ENCODE results near the gene TPCN1.

The TPCN1 gene

DNA sequence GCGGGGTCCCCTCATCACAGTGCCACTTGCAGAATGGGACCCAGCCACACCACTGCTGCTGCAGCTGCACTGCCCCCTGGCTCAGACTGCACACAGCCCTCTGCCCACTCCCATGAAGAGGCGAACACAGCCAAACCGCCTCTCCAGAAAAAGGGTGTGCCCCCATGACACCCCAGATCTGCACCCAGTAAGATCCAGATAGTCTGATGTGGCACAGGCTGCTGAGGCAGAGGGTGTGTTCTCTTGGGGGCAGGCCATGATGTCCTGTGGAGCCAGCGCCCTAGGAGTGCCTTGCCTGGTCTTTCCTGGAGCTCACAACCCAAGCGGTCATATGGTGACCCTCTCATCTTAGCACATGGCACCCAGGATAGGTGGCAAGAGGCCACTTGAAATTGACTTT is 69.2 kb downstream of the TPCN1 start:
- no peak for DNase-seq

GRCh38 chr12:113291586-113291985 is 70.3 kb downstream of the TPCN1 start:
- DNase-seq: no peak

- no peak for DNase-seq
These were observed 70.8 kb downstream of the TPCN1 start for GRCh38 chr12:113292091-113292490.

GRCh38 chr12:113292547-113292946 is 71.3 kb downstream of the TPCN1 start:
- no peak for DNase-seq

DNA sequence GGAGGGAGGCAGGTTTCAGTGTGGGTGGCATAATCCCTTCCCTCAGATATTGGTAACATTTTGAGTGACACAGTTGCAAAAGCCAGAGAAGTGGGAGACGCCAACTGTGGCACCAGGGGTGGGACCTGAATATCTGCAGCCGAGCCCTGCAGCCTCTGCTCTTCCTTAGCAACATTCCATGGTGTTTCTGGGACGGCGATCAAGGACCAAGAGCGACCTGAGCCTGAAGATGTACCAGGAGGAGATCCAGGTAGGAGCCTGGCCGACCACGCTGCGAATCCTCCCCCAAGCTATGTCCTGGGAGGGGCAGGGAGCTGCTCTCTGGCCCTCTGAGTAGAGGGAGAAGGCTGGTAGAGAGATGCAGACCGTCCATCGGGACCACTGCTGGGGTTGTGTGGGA is 71.8 kb downstream of the TPCN1 start:
- DNase-seq: no peak

- no peak for DNase-seq
These were observed 74.8 kb downstream of the TPCN1 start for GRCh38 chr12:113295886-113296556.

DNA sequence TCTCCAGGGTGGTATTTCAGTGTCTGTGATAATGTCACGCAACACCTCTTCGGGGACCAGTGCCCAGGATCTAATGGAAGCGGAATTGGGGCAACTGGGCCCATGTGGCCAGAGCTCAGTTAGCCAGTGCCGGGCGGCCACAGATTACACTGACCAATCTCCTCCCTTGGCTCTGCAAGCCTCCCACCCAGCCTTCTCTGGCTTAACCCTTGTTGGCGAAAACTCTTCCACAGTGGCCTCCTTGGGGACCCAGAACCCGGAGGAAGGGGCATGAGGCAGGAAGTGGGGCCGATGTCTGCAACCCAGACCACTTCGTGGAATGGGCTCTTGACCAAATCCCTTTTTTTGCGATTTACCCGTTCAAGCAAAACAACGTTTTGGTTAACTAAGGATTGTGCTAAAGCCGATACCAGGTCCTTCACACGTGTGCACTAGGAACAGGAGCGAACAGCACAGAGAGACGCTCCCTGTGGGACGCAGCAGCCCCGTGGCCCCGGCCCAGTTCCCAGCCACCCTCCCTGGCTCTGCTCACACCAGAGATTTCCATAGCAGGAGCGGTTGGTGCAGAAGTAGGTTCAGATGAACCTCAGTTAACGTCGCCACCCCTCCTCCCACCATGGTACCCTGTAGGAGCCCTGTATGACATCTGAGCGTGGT is 75.4 kb downstream of the TPCN1 start:
- DNase-seq: no peak

DNA sequence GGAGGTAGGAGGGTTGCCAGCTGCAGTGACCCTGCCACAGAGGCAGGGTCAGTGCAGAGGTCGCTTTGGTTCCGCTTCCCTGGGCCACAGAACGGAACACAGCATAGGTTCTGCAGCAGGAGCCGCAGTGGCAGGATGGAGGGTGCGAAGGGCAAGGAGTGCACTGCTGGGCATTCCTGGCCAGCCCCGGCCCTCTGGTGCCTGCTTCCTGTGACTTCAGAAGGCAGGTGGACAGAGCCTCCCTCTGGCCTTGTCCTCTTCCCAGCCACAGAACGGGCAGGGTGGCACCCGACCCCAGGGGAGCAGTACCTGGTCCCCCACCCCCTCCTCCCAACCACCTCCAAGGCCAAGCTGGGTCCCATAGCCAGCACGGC is 75.9 kb downstream of the TPCN1 start:
- DNase-seq: no peak

DNA sequence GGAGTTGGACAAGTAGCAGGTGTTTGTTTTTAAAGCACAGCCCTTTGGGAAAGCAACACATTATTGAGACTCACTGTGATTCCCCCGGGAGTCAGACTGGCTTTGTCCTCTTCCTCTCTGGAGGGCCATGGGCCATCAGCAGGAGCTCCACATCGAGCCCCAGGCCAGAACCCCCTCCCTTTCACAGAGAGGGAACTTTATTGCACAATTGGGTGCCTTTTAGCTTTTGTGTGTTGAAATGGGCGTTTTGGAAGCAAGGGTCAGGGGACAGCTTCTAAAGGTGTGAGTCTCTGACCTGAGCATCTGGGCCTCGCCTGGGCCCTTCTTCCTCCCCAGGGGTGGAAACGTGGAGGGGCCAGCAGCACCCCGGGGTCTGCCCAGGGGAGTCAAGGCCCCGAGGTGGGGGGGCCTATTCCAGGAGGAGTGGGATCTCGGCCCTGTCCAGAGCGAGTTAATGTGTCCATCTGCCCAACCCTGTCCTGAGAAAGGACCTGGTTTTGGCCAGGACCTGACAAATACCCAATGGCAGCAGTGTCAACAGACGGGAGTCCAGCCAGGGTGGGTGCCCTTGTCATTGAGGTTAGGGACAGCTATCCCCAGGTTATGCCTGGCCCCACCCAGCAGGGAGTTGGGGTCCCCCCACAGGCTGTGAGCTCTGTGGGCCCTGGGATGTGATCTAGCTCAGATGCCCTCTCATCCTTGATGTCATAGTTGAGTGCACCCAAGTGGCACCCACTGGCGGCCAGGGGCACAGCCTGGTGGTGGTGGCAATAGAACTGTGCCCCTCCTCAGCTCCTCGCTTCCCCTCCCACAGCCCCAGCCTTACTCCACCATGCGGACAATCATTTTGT is 76.6 kb downstream of the TPCN1 start:
- no peak for DNase-seq

DNA sequence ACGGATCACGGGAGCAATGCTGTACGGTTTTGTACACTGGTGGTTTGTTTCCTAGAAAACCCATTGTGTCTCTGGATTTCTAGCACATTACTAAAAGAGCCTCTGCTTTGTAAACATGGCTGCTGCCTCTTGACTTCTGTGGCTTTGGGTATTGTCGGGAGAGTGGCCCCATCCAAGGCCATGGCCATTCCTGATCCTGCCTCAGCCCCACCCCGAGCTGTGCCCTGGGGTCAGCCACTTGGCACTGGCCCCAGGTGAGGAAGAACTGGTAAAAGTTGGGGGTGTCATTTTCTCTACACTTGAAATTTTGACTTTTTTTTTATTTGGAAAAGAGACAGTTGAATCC is 77.2 kb downstream of the TPCN1 start:
- DNase-seq: no peak

GRCh38 chr12:113298861-113299545 is 77.7 kb downstream of the TPCN1 start:
- peak; percentile 92 for DNase-seq

GRCh38 chr12:113299619-113300237 is 78.5 kb downstream of the TPCN1 start:
- no peak for DNase-seq

GRCh38 chr12:113301811-113302210 is 80.5 kb downstream of the TPCN1 start:
- no peak for DNase-seq

GRCh38 chr12:113302466-113302865 is 81.2 kb downstream of the TPCN1 start:
- no peak for DNase-seq

GRCh38 chr12:113302886-113303640 is 81.8 kb downstream of the TPCN1 start:
- no peak for DNase-seq

DNA sequence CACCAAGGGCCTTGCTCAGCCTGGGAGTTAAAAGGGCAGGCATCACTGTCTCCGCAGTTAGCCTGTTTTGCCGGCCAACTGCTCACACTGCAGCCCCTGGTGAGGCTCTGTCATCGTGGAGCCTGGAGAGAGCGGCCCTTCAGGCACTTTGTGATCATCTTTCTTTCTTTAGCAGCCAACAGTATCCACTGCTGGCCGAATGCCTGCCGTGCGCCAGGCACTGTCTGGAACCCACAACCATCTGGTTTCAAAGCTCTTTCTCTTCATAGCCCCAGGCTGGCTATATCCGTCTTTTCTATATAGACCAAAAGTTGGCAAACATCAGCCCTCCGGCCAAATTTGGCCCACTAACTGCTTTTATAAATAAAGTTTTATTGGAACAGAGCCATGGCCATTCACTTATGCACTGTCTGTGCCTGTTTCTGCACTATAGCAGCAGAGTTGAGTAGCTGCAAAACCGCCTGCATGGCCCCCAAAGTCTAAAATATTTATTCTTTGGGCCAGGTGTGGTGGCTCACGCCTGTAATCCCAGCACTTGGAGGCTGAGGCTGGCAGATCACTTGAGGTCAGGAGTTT is 84.1 kb downstream of the TPCN1 start:
- DNase-seq: no peak

DNA sequence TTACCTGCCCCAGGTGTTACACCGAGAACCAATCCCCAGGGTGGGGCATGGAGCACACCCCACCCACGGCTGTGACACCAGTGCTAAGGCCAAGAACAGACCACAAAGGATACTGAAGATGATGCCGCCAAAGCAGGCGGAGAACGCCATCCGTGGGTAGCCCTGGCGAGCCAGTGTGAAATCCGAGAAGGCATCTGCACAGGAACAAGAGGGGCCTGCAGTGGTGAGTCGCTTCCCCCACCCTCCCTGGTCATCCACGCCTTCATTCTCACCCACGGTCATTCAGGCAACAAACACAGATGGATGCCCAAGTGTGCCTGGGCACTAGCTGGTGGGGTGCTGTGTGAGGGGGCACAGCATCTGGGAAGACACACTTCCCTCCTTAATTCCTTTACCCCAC is 85.1 kb downstream of the TPCN1 start:
- no peak for DNase-seq

DNA sequence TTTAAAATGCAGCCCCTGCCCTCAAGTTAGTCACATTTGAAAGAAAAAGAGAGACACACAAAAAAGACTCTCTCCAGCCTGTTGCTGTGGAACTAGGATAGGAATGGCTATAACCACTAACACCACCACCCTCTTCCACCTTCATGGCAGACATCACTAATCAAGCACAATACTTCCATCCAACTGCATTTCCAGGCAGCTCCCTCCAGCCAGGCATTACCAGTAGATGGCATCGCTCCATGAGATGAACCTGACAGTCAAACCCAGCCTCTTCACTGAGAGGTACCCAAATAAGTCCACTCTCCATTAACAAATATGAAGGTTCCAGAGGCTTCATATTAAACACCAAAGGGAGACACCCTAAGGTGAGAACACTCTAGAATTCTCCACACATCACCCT is 89.2 kb downstream of the TPCN1 start:
- no peak for DNase-seq

- DNase-seq: no peak
These were observed 92.9 kb downstream of the TPCN1 start for GRCh38 chr12:113314121-113314529.

- DNase-seq: no peak
These were observed 94.1 kb downstream of the TPCN1 start for GRCh38 chr12:113315358-113315757.

- DNase-seq: no peak
These were observed 94.9 kb downstream of the TPCN1 start for GRCh38 chr12:113316155-113316554.

GRCh38 chr12:113317122-113317521 is 95.9 kb downstream of the TPCN1 start:
- DNase-seq: no peak
